Upper lobe of left lung (tissue), 6 donors: ENCODE measurements around the gene LRRC2. TPM values are rescaled to one million over a fixed set of nuclear protein-coding genes. Genes with fewer than 3 reads are reported as not detected.

Source experiments
- ATAC-seq, 2 donors: fragments of 200-7000 bp; cut with Tn5 transposase; one replicate each; pipeline ENCODE4 v1.9.1; 2022; ENCODE audit warnings: mild to moderate bottlenecking in 2 of 2, moderate library complexity in 2 of 2; ENCODE audit not compliant: low FRiP score in 2 of 2
- DNase-seq, 2 donors: peaks; one replicate each; pipeline ENCODE4 v3.0.0-alpha.2; 2019 to 2020
- H3K27ac ChIP-seq, 4 donors: fragments of 200-600 bp; sonication (generic); one replicate each; pipeline ENCODE4 v1.5.1; 2016 to 2019
- H3K27me3 ChIP-seq, 4 donors: fragments of 200-600 bp; sonication (generic); one replicate each; pipeline ENCODE4 v1.5.1; 2017 to 2019
- H3K36me3 ChIP-seq, 4 donors: fragments of 200-600 bp; sonication (generic); one replicate each; pipeline ENCODE4 v1.5.1; 2016 to 2019
- H3K4me1 ChIP-seq, 4 donors: fragments of 200-600 bp; sonication (generic); one replicate each; pipeline ENCODE4 v1.5.1; 2018 to 2019
- H3K4me3 ChIP-seq, 4 donors: fragments of 200-600 bp; sonication (generic); one replicate each; pipeline ENCODE4 v1.5.1; 2017 to 2019; ENCODE audit warnings: mild to moderate bottlenecking in 2 of 4, moderate library complexity in 1 of 4
- H3K9me3 ChIP-seq, 4 donors: fragments of 200-600 bp; sonication (generic); one replicate each; pipeline ENCODE4 v1.5.1; 2018 to 2019
- CTCF ChIP-seq, 6 experiments: fragments of 450-650 bp in 4 of 6; fragments of 200-600 bp in 2 of 6; sonication (generic) in 2 of 6; IDR thresholded peaks; one replicate each; pipeline ENCODE4 v1.5.1; 2016 to 2019; ENCODE audit warnings: antibody characterized with exemption in 6 of 6
- EP300 ChIP-seq, 4 donors: sonication (generic); formaldehyde crosslinking; IDR thresholded peaks; one replicate each; pipeline ENCODE4 v1.5.1; 2017; ENCODE audit warnings: antibody characterized with exemption in 4 of 4, control low read depth in 2 of 4
- POLR2A ChIP-seq, 4 donors: fragments of 450-650 bp; IDR thresholded peaks; one replicate each; pipeline ENCODE4 v1.5.1; 2016 to 2017; ENCODE audit warnings: antibody characterized with exemption in 4 of 4, mild to moderate bottlenecking in 2 of 4
- POLR2AphosphoS5 ChIP-seq, 2 donors: sonication (generic); formaldehyde crosslinking; IDR thresholded peaks; one replicate each; pipeline ENCODE4 v1.5.1; 2017; ENCODE audit warnings: antibody characterized with exemption in 2 of 2
- WGBS, 2 donors: methylation state at CpG; one replicate each; pipeline ENCODE4 v1.1.5; 2017 to 2018; 5-methylcytosine and 5-hydroxymethylcytosine counted together
- total RNA-seq, 6 donors: library from RNA; depleted of rRNA in 4 of 6; stranded (reverse); fragments of >200 nt in 4 of 6; gene quantifications; one replicate each; pipeline versions ENCODE4 v1.1.0 to v1.2.1, GENCODE V29; 2016 to 2021
- donor health status: DM: no; HTN: no; CAD: no; lungs with moderate emphysema.
- donor health status: DM: no; HTN: yes; CAD: no; lungs with severe emphysema.

LRRC2 gene
- total RNA-seq, 6 donors from 2014 or later, result 1.1 to 4.2 (median 1.5) TPM

DNA sequence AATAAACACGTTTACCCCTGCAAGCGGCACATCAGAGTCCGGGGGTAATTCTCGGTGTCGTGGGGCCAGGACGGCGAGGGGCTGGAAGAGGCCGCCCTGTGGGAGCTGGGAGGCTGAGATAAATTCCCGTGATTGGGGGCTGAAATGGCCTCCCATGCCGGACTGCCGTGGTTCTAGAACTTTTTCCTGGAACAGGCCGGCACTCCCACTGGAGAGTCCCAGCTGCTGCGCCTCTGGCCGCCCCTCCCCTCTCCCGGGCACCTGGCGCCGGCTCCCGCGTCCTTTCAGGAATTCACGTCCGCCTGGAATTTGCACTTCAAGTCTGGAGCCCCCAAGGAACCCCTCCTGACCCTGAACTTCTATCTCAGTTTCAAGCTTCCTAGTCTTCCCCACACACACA, 10.8 kb upstream of the LRRC2 start:
- Histone ChIP-seq H3K27me3 (peaks cover 0 to 2% (median 0%) of the 10 kb centered on the region in 4 donors), H3K4me1 (peaks cover 3 to 14% (median 6%) of the 10 kb centered on the region in 4 donors), H3K27ac (no peak overlapping the region), H3K36me3 (no peaks in the 10 kb centered on the region), H3K9me3 (no peaks in the 10 kb centered on the region), H3K4me3 (peak overlapping the region in 2 of 4 donors; percentile 20 to 25)
- 25 to 31% methylated on average over 17 to 21 of the region's 21 CpGs for WGBS, 2 donors
- ATAC-seq (no peak), DNase-seq (peak in 1 of 2 donors; percentile 82)
- TF ChIP-seq CTCF (IDR thresholded peaks at IDR 0.05) (no peak), POLR2A (IDR thresholded peaks at IDR 0.05) (no peak), POLR2AphosphoS5 (IDR thresholded peaks at IDR 0.05) (no peak), EP300 (IDR thresholded peaks at IDR 0.05) (no peak)

DNA sequence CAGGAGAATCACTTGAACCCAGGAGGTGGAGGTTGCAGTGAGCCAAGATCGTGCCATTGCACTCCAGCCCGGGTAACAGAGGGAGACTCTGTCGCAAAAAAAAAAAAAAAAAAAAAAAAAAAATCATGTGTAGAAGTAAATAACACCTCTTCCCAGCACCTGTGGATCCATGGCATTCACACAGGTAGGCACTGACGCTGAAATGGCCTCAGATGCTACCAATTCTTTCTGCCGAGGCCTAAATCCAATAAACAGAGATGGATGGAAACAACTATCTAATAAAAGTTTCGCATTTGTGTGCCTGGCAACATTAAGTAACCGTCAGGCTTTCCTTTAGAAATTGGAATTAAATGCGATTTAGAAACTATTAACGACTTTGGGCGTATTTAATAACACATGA, 10.3 kb upstream of the LRRC2 start:
- peaks cover 3 to 14% (median 6%) of the 10 kb centered on the region in 4 donors for H3K4me1 ChIP-seq
- 76 to 78% methylated on average over 10 of the region's 10 CpGs for WGBS, 2 donors
- no peaks in the 10 kb centered on the region for H3K9me3 ChIP-seq
- ATAC-seq (no peak), DNase-seq (no peak)
- no peak for TF ChIP-seq POLR2AphosphoS5 (IDR thresholded peaks at IDR 0.05)
- TF ChIP-seq EP300 (IDR thresholded peaks at IDR 0.05), result no peak
- no peak for TF ChIP-seq CTCF (IDR thresholded peaks at IDR 0.05)
- TF ChIP-seq POLR2A (IDR thresholded peaks at IDR 0.05), result no peak
- no peaks in the 10 kb centered on the region for H3K36me3 ChIP-seq
- H3K27me3 ChIP-seq, result peaks cover 0 to 2% (median 0%) of the 10 kb centered on the region in 4 donors
- peak overlapping the region in 2 of 4 donors; percentile 20 to 25 for H3K4me3 ChIP-seq
- no peak overlapping the region for H3K27ac ChIP-seq

DNA sequence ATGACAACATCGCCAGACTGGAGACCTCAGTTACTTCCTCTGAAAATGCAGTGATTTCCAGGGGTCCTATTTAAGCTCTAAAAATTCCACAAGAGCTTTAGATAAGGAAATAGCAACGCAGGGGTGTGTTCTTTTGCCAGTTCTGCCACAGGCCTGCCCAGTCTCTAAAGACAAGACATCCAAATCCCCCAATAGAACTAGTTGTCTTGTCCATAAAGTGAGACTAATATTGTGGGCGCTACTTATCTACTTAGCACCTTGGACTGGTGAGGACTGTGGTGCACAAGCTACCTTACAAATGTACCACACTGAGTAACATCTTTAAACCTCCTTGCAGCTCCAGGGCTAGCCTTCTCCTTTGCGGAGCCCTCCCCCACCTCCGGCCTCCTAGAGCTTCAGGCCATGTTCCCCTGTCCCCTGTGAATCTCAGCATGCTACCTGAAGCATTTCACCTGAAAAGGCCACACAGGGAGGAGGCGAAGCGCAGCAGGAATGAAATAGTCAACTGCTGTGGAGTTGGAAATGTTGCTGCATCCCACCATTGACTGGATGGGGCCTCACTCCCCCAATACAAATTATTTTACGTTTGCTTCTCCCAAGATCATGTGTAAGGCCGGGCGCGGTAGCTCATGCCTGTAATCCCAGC, 9.6 kb upstream of the LRRC2 start:
- TF ChIP-seq POLR2A (IDR thresholded peaks at IDR 0.05), result no peak
- TF ChIP-seq CTCF (IDR thresholded peaks at IDR 0.05), result no peak
- TF ChIP-seq EP300 (IDR thresholded peaks at IDR 0.05), result no peak
- no peak for TF ChIP-seq POLR2AphosphoS5 (IDR thresholded peaks at IDR 0.05)
- DNase-seq (no peak), ATAC-seq (no peak)
- WGBS, 2 donors, result 91 to 95% methylated on average over 11 of the region's 11 CpGs
- H3K27ac ChIP-seq, result no peak overlapping the region
- no peak overlapping the region for H3K4me3 ChIP-seq
- no peaks in the 10 kb centered on the region for H3K36me3 ChIP-seq
- H3K27me3 ChIP-seq, result peaks cover 0 to 2% (median 0%) of the 10 kb centered on the region in 4 donors
- H3K4me1 ChIP-seq, result peaks cover 3 to 14% (median 6%) of the 10 kb centered on the region in 4 donors
- H3K9me3 ChIP-seq, result no peaks in the 10 kb centered on the region

GRCh38 chr3:46574881-46575576, 8.9 kb upstream of the LRRC2 start:
- TF ChIP-seq CTCF (IDR thresholded peaks at IDR 0.05), result no peak
- TF ChIP-seq POLR2AphosphoS5 (IDR thresholded peaks at IDR 0.05), result no peak
- no peak for TF ChIP-seq POLR2A (IDR thresholded peaks at IDR 0.05)
- no peak for TF ChIP-seq EP300 (IDR thresholded peaks at IDR 0.05)
- Histone ChIP-seq H3K36me3 (no peaks in the 10 kb centered on the region), H3K27ac (no peak overlapping the region), H3K4me1 (peaks cover 3 to 14% (median 6%) of the 10 kb centered on the region in 4 donors), H3K4me3 (no peak overlapping the region), H3K9me3 (no peaks in the 10 kb centered on the region), H3K27me3 (peaks cover 0 to 2% (median 0%) of the 10 kb centered on the region in 4 donors)
- no peak for DNase-seq
- 77 to 87% methylated on average over 5 of the region's 5 CpGs for WGBS, 2 donors
- no peak for ATAC-seq
